Bronchial epithelial cell (primary cell): ENCODE measurements around the gene AVPR2. TPM values are rescaled to one million over a fixed set of nuclear protein-coding genes. Genes with fewer than 3 reads are reported as not detected.

Source experiments
- DNase-seq: peaks from one replicate; pipeline ENCODE4 v3.0.0-alpha.2; 2010; ENCODE audit warnings: low read depth
- FAIRE-seq: peaks from 2 replicates; lab custom pipeline; 2011; peaks lifted over from hg19 to GRCh38; lab: Jason Lieb, UNC
- H3K27me3 ChIP-seq: 2 replicates; pipeline ENCODE4 v1.5.1; 2011; ENCODE audit warnings: low read length; ENCODE audit not compliant: control insufficient read depth, insufficient read depth
- H3K36me3 ChIP-seq: 2 replicates; pipeline ENCODE4 v1.5.1; 2011; ENCODE audit warnings: low read length; ENCODE audit not compliant: control insufficient read depth, insufficient read depth
- H3K4me3 ChIP-seq: 2 replicates; pipeline ENCODE4 v1.5.1; 2011; ENCODE audit warnings: mild to moderate bottlenecking, low read depth, low read length, control low read depth
- total RNA-seq: library from RNA; depleted of rRNA; stranded (reverse); fragments of >200 nt; gene quantifications from 2 replicates; pipeline ENCODE4 v1.2.1, GENCODE V29; 2014
- TF ChIP-seq, protein P1 (sequence below): IDR thresholded peaks from 2 replicates; pipeline ENCODE4 v1.5.1; 2011; ENCODE audit warnings: mild to moderate bottlenecking, moderate library complexity, low read length, control low read depth, inconsistent platforms; ENCODE audit not compliant: insufficient read depth, severe bottlenecking

The AVPR2 gene
- total RNA-seq, 1 donor from 2014 or later = not detected

DNA sequence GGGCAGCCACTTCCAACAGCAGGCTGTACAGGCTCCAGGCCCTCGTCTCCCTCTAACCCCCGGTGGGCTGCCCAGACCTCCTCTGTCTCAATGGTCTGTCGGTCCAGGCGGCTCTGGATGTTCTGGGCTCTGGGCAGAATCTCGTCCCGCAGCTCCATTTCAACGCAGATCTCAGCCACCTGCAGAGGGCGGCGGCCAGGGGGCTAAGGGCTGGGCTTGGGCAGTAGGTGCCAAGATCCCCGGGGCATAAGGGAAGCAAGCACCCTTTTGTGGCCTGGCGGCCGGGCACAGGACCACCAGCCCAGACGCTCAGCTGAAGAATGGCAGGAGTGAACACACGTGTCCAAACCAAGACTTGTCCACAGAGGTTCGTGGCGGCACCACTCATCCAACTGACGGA, 9.2 kb downstream of the AVPR2 start:
- Histone ChIP-seq H3K36me3 (no peaks in the 10 kb centered on the region), H3K4me3 (no peak overlapping the region), H3K27me3 (no peaks in the 10 kb centered on the region)
- TF ChIP-seq, protein P1, sequence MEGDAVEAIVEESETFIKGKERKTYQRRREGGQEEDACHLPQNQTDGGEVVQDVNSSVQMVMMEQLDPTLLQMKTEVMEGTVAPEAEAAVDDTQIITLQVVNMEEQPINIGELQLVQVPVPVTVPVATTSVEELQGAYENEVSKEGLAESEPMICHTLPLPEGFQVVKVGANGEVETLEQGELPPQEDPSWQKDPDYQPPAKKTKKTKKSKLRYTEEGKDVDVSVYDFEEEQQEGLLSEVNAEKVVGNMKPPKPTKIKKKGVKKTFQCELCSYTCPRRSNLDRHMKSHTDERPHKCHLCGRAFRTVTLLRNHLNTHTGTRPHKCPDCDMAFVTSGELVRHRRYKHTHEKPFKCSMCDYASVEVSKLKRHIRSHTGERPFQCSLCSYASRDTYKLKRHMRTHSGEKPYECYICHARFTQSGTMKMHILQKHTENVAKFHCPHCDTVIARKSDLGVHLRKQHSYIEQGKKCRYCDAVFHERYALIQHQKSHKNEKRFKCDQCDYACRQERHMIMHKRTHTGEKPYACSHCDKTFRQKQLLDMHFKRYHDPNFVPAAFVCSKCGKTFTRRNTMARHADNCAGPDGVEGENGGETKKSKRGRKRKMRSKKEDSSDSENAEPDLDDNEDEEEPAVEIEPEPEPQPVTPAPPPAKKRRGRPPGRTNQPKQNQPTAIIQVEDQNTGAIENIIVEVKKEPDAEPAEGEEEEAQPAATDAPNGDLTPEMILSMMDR = no peak
- FAIRE-seq (no peak), DNase-seq (no peak)

DNA sequence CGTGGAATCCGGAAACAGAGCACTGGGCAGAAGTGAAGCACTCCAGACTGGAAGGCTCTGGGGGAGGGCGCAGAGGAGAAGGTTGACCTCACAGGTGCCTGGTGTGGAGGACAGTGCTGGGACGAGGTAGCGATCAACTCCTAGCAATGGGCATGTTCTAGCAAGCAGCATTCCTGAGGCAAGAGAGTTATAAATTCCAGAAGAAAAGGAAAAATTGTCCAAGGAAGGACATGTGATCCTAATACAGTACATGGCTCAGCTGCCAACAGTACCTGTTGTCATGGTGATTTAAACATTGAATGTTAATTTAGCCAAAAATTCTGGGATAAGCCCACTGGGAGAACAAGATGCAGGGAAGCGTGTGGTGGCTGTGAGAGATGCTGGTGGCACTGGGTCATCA, 13.4 kb downstream of the AVPR2 start:
- TF ChIP-seq, protein P1 = no peak

DNA sequence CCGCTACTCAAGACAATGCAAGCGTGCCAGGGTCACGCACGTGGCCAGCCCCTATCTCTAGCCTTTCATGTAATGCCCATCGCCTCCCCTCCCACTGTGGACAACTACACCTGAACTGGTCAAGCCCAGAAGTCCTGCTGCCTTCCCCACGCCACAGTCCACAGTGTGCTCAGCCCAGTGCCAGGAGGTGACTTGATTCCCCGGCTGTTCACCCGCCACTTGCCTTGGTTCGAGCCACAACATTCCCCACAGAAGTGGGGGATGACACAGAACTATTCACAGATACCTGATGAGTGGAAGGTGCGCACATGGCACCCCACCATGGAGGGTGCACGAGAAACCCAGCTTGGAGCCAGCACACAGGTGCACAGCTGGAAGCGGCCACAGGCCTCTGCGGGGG, 14.8 kb downstream of the AVPR2 start:
- Histone ChIP-seq H3K4me3 (no peak overlapping the region), H3K27me3 (no peaks in the 10 kb centered on the region), H3K36me3 (no peaks in the 10 kb centered on the region)
- TF ChIP-seq, protein P1 = no peak
- no peak for FAIRE-seq
- no peak for DNase-seq

More for the DNA sequence above, 13.4 kb downstream of the AVPR2 start:
- Histone ChIP-seq H3K36me3 (no peaks in the 10 kb centered on the region), H3K4me3 (no peak overlapping the region), H3K27me3 (no peaks in the 10 kb centered on the region)
- DNase-seq (peak; percentile 62), FAIRE-seq (no peak)

DNA sequence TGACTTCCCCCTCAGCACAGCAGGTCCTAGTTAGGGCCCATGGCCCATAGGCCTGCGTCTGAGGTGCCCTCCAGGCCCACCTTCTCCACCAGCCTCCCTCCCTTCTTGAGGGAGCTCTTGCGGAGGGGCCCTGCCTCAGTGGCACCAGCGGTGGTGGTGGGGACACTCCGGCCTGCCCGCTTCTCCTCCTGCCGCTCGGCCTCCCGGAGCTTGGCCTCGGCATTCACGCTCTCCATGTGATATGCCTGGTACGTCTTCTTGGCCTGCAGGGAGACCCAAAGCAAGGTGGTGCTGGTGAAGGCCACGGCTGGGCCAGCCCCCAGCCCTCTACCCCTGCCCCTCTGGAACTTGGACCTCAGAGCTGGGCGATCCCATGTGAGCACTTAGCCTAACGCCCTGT, 16.1 kb downstream of the AVPR2 start:
- Histone ChIP-seq H3K27me3 (no peaks in the 10 kb centered on the region), H3K36me3 (no peaks in the 10 kb centered on the region), H3K4me3 (no peak overlapping the region)
- DNase-seq = no peak
- TF ChIP-seq, protein P1 = no peak
- no peak for FAIRE-seq

DNA sequence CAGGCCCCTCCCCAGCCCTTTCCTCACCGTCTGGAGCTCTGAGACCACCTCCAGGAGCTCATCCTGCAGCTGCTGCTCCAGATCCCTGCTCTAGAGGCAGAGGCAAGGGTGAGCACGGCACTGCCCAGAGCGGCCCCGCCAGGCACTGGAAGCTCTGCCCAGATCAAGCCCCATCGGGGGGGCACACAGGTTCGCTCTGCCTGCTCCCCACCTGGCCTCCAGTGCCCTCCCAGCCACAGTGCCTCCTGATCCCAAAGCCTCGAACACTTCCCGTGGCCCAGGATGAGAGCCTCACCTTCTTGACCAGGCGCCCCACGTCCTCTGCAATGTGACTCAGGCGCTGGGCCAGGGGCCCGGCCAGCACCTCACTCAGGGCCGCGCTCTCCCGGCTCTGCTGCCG, 16.6 kb downstream of the AVPR2 start:
- no peak overlapping the region for H3K4me3 ChIP-seq
- H3K27me3 ChIP-seq = no peaks in the 10 kb centered on the region
- H3K36me3 ChIP-seq = no peaks in the 10 kb centered on the region
- no peak for DNase-seq
- no peak for FAIRE-seq
- TF ChIP-seq, protein P1 = no peak
